ENCODE measurements around the gene EXOC3L4. TPM values are rescaled to one million over a fixed set of nuclear protein-coding genes. Genes with fewer than 3 reads are reported as not detected.

EXOC3L4 gene
- 0.39 TPM in 1 of 2 replicates, not detected in the other for total RNA-seq

GRCh38 chr14:103094406-103095209 lies at the start of gene EXOC3L4:
Gene EXOC3L4, plus strand, starts transcription at chr14:103094725. Its CDS starts 5,495 bp downstream, at chr14:103100220.

GRCh38 chr14:103057372-103058163 lies 37.0 kb upstream of the EXOC3L4 start, which contains the start of gene CDC42BPB:
Gene CDC42BPB, minus strand, starts transcription at chr14:103057549. Its CDS starts 376 bp downstream, at chr14:103057173.

GRCh38 chr14:103084021-103084919 lies 10.3 kb upstream of the EXOC3L4 start, which contains the start of gene LBHD2:
Gene LBHD2, plus strand, starts transcription at chr14:103084210. Its CDS starts 1,803 bp downstream, at chr14:103086013.

GRCh38 chr14:103122947-103123633 lies 28.6 kb downstream of the EXOC3L4 start, which contains the start of gene TNFAIP2:
Gene TNFAIP2, plus strand, starts transcription at chr14:103123461. Its CDS starts 2,997 bp downstream, at chr14:103126458.

Other genes starting within 250 kb of the EXOC3L4 start
- gene AMN, start 172.1 kb upstream of the EXOC3L4 start, total RNA-seq: 0.07 and 0.13 TPM in 2 replicates
- gene CDC42BPB, start 37.2 kb upstream of the EXOC3L4 start, total RNA-seq: 138 and 187 TPM in 2 replicates
- gene LBHD2, start 10.5 kb upstream of the EXOC3L4 start, total RNA-seq: not detected in 2 replicates
- gene TNFAIP2, start 28.7 kb downstream of the EXOC3L4 start, total RNA-seq: 46.8 and 69.0 TPM in 2 replicates
- gene EIF5, start 239.5 kb downstream of the EXOC3L4 start, total RNA-seq: 134 and 227 TPM in 2 replicates